Fibroblast of lung (primary cell): ENCODE results near the gene SECTM1.

ENCODE experiments used
- EZH2 ChIP-seq: IDR thresholded peaks from 2 replicates; pipeline ENCODE4 v1.5.1; 2012; ENCODE audit warnings: low read length, control low read depth, mild to moderate bottlenecking; ENCODE audit errors: missing control alignments
- TF ChIP-seq, protein P1 (sequence below), 2 donors: IDR thresholded peaks in 1 of 2; conservative IDR thresholded peaks in 1 of 2; 1 replicate in 1 of 2; 2 replicates in 1 of 2; pipeline ENCODE4 v1.5.1; 2011 to 2012; ENCODE audit warnings: low read length in 2 of 2, control low read depth in 1 of 2, inconsistent platforms in 1 of 2, low read depth in 1 of 2, mild to moderate bottlenecking in 1 of 2

DNA sequence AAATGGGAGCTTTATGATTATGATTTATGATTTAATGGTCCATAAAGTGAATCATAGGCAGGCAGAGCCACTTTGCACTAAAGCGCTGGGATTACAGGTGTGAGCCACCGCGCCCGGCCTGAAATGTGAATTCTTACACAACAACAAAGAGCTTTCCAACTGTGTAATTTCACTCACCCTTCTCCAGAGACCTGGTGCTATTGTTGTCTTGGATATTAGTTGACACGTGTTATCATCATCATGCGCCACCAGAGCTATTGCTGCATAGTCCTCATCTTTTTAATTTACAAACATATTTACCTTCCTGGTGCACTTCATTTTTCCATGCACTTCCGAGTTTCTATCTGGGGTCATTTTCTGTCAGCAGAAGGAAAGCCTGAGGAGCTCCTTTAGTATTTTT lies 33.2 kb upstream of the SECTM1 start:
- TF ChIP-seq, protein P1, sequence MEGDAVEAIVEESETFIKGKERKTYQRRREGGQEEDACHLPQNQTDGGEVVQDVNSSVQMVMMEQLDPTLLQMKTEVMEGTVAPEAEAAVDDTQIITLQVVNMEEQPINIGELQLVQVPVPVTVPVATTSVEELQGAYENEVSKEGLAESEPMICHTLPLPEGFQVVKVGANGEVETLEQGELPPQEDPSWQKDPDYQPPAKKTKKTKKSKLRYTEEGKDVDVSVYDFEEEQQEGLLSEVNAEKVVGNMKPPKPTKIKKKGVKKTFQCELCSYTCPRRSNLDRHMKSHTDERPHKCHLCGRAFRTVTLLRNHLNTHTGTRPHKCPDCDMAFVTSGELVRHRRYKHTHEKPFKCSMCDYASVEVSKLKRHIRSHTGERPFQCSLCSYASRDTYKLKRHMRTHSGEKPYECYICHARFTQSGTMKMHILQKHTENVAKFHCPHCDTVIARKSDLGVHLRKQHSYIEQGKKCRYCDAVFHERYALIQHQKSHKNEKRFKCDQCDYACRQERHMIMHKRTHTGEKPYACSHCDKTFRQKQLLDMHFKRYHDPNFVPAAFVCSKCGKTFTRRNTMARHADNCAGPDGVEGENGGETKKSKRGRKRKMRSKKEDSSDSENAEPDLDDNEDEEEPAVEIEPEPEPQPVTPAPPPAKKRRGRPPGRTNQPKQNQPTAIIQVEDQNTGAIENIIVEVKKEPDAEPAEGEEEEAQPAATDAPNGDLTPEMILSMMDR (conservative IDR thresholded peaks at IDR 0.05 in 1 of 2, IDR thresholded peaks at IDR 0.05 in 1 of 2; ENCODE audit: low read depth in 1 of 2, low read length in 2 of 2) = no peak
- no peak for TF ChIP-seq EZH2
